ENCODE results near the gene BRD3OS.

Gene BRD3OS

DNA sequence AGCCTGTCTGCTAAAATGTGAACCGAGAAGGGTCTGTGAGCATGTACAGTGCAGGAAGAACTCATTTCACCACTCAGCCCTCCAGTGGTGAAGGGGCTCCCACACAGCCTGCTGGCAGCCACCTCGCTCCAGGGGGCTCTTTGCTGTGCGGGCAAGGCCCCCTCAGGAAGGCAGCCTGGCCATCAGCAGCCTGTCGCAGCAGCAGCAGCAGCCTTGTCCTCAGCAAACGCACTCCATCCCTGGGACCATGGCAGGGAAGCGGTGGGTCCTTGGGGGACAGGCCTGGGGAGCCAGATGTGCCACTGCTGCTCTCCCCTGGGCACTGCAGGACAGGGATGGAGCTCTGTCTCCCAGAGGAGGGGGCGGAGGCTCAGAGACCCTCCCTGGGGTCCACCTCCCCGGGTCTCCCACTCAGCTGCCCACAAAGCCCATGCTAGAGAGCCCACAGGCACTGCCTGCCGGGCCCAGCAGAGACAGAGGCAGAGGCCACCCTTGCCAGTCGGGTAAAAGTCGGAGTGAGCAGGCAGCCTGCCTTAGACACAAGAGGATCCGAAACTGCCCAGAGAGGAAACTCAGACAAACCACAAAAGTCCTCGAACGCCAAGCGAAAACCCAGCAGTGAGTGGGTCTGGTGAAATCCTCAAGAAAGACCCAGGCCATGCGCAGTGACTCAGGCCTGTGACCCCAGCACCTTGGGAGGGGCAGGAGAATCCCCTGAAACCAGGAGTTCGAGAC, 34.5 kb downstream of the BRD3OS start:
- FAIRE-seq, result peak; percentile 98
- peak; percentile 64 for DNase-seq (ENCODE audit: extremely low spot score, insufficient read length, low read depth)

- DNase-seq (ENCODE audit: extremely low spot score, insufficient read length, low read depth), result no peak
- FAIRE-seq, result no peak
Measured at GRCh38 chr9:134060546-134060945, 35.3 kb downstream of the BRD3OS start.

DNA sequence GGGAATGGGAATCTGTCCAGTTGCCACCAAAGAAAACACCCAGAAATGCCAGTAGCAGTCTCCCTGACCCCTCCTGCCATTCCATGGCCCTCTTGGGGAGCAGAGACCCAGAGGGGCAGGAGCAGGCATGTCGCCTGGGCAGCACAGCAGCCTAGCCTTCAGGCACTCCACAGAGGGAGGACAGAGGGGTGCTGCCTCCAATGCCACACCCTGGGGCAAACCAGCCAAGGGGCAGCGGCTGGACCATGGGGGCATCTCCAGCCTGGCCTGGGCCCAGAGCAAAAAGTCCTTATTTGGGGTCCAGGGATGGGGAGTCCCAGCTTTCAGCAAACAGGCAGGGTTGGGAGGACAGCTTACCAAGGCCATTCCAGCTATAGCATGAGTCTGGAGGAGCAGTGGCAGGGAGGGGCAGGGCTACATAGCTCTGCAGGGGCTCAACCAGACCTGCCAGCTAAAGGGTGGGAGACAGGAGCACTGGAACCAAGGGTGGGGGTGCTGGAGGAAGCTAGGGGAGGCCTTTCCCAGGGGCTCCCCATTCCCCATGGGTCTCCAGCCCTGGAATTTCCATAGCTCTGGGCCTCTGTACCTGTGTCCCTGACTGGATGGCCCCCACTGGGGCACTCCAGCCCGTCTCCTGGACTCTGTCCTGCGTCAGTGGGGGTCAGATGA, 35.9 kb downstream of the BRD3OS start:
- DNase-seq (ENCODE audit: extremely low spot score, insufficient read length, low read depth) (no peak), FAIRE-seq (no peak)

DNA sequence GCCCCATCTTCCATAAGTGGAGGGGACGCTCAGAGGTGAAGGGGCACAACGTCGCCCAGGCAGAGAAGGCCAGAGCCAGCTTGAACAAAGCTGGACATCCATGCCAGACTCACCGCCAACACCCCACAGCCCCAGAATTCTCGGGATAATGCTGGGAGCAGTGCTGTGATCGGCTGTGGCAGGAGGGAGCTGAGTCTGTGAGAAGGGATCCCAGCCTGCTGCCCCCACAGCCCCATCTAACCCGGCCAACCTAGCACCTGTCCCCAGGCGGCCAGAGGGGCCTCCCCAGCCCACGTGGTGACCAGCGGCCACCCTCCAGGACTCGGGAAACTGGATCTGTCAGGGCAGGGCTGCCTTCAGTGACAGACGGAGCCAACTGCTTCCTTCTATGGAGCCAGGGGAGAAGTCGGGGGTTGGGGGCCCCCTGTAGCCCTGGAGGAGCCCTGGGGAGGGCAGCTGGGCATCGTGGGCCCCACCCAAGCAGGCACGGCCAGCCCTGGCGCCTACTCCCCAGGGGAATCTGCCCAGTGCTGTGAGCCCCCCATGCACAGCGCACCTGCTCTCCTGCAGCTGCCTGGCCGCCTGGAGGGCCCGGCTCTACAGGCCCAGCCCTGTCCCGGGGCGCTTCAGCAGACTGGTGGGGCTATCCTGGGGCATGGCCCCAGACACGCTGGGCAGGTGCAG, 36.5 kb downstream of the BRD3OS start:
- FAIRE-seq (no peak), DNase-seq (ENCODE audit: extremely low spot score, insufficient read length, low read depth) (no peak)

GRCh38 chr9:134062461-134063087, 37.3 kb downstream of the BRD3OS start:
- DNase-seq (ENCODE audit: extremely low spot score, insufficient read length, low read depth) (no peak), FAIRE-seq (no peak)

DNA sequence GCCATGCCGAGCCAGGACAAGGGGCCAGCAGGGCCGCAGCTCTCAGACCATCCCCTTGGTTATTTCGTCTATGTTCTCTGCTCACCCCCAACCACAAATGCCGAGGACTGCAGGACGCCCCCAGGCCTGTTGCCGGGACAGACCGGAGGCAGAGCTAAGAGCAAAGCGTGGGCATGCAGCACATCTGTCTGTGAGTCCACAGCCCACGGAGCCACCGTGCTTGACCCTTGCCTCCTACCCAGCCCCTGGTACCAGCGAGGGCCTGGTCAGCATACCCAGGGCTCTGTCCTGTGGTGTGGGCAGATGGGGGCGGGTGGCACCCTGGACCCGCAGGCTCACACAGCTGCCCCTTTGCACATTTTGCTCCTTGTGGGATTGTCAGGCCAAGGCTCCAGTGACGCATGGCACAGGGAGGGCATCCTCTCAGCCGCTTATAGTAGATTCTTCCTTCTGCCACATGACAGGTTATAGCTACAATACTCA, 37.8 kb downstream of the BRD3OS start:
- FAIRE-seq (no peak), DNase-seq (ENCODE audit: extremely low spot score, insufficient read length, low read depth) (no peak)

DNA sequence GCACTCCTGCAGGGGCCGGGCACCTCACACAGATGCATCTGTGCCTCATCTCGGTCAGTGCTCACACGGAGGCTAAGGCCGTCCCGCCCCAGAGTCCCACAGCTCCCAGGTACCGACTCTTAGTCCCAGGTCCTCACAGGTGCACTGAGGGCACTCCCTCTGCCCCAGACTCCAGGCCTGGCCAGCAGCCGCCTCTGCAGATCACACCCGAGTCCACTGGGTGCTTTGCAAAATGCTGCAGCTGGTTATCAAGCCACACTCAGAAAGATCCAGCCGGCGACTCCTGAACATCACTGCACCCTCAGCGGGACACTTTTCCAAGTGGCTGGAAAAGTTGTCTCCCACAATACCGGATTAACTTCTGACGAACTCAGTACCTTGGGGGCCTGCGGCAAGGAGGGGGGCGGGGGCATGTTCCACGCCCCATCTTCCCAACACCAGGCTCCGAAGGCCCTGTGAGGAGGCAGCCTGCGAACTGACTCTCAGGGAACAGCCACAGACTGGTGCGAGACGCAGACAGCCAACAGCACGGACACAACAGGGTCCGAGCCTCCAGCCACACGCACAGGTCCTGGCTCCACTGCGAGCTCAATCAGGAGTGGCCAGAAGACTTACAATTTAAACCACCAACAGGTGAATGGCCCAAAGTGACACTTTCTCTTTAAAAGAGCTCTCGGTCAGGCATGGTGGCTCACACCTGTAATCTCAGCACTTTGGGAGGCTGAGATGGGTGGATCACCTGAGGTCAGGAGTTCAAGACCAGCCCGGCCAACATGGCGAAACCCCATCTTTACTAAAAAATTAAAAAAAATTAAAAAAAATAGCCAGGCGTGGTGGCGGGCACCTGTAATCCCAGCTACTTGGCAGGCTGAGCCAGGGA, 38.5 kb downstream of the BRD3OS start:
- FAIRE-seq (no peak), DNase-seq (ENCODE audit: extremely low spot score, insufficient read length, low read depth) (no peak)

DNA sequence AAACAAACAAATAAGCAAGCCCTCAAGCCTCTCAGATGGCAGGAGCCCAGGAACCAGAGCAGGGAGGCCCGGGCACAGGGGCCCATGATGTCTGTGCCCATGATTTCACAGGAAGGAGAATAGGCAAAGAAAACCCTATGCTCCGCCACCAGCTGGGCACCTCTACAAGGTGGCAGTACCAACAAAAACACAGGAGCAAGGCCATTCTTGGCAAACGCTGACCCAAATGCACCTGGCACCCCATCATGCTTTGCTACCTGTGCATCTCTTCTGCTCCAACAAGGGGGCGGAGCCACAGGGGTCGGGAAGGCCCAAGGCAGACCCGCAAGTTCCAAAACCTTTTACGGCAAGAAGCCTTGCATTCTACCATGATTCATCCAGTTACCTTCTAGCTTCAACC, 39.4 kb downstream of the BRD3OS start:
- DNase-seq (ENCODE audit: extremely low spot score, insufficient read length, low read depth), result no peak
- FAIRE-seq, result no peak

DNA sequence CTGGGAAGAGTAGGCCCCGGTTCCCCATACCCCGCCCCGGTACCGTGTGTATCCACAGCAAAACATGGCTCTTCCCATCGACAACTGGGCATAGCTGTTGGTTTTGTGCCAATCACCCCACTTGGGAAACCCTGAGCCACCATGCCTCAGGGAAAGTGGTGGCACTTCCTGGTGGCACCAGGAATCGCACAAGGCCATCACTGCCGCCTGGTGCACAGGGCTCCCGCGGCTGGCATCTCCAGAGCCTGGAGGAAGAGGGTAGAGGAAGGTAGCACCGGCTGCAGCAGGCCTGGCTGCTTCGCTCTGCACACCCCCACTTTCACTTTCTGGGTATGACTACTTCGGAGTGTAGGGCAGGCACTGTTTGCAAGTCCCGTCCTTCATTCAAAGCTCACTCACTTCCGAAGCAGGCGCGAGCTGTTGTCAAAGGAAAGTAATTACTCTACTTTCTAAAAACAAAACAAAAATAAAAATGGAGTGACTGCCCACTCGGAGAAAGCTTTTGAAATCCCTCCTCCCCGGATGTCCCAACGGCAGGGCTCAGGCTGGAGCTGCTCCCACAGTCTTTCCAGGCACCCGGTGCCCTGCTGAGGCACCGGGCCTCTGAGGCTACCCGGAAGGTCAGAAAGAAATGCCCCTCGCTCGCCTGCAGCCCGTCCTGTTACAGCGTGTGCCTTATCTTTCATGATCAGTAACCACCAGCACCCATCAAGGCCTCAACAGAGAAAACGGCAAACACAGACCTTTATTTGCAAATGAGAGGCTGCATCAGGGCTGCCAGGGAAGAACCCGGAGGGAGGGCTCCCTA, 40.5 kb downstream of the BRD3OS start:
- DNase-seq (ENCODE audit: extremely low spot score, insufficient read length, low read depth), result peak; percentile 73
- FAIRE-seq, result peak; percentile 94

DNA sequence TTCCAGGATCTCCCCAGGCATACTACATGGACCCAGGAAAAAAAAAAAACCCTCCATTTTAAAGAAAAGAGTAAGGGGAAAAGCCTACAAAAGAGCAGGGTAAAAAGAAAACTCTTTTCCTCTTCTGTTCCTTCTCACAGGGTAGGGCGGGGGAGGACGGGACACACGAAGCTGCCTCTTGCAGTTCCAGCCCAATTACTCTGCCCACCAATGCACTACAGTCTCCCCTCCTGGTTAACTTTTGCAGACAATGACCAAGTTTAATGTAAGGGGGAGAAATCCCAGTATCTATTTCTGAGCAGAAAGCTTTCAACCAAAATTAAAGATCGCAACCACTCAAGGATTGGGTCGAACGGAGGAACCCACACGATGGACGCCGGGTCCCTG, 41.2 kb downstream of the BRD3OS start:
- FAIRE-seq (peak; percentile 35), DNase-seq (ENCODE audit: extremely low spot score, insufficient read length, low read depth) (no peak)

GRCh38 chr9:134066913-134067851, 41.9 kb downstream of the BRD3OS start:
- FAIRE-seq, result no peak
- DNase-seq (ENCODE audit: extremely low spot score, insufficient read length, low read depth), result no peak

- FAIRE-seq, result peak; percentile 79
- DNase-seq (ENCODE audit: extremely low spot score, insufficient read length, low read depth), result peak; percentile 75
Measured at GRCh38 chr9:134067904-134068743, 42.8 kb downstream of the BRD3OS start, which contains the start of gene BRD3. Gene BRD3, minus strand, starts transcription at chr9:134068026. Its CDS starts 14,549 bp downstream, at chr9:134053477.

DNA sequence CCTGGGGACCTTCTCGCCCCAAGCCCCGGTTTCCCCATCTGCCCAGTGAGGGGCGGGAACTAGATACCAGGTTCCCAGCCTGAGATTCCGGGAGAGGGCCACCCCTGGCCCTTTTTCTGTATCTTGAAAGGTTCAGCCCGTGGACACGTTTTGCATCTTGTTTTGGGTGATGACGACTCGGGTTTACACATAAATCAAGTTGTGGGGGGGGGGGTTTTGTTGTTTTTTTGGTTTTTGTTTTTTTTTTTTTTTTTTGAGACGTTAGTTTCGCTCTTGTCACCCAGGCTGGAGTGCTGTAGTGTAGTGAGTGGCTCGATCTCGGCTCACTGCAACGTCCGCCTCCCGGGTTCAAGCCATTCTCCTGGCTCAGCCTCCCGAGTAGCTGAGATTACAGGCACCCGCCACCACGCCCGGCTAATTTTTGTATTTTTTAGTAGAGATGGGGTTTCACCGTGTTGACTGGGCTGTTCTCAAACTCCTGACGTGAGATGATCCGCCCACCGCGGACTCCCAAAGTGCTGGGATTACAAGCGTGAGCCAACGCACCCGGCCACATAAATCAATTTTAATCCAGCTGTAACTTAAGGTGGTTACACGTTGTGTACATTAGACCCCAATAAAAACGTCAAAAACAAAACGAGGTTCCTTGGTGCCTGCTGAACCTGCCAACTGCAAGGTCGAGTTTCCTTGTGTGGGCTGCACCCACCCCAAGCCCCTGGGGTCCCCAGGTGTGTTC, 43.6 kb downstream of the BRD3OS start:
- no peak for FAIRE-seq
- no peak for DNase-seq (ENCODE audit: extremely low spot score, insufficient read length, low read depth)

GRCh38 chr9:134069480-134070399, 44.5 kb downstream of the BRD3OS start:
- no peak for FAIRE-seq

DNA sequence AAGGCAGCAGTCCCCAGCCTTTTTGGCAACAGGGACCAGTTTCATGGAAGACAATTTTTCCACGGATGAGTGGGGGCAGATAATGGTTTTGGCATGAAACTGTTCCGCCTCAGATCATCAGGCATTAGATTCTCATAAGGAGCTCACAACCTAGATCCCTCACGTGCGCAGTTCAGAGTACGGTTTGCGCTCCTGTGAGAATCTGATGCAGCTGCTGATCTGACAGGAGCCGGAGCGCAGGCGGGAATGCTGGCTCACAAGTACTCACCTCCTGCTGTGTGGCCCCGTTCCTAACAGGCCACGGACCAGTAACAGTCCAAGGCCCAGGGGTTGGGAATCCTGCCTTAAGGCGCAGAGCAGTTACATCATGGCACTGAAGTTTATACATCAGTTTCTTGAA, 45.9 kb downstream of the BRD3OS start:
- FAIRE-seq (no peak), DNase-seq (ENCODE audit: extremely low spot score, insufficient read length, low read depth) (no peak)

More at GRCh38 chr9:134069480-134070399, 44.5 kb downstream of the BRD3OS start:
- DNase-seq (ENCODE audit: extremely low spot score, insufficient read length, low read depth), result no peak

All from GM18507 (cell line).